Central memory CD8-positive, alpha-beta T cell (primary cell): ENCODE results near the gene CNKSR2.

Experiments
- ATAC-seq: fragments of 150-1000 bp; cut with Tn5 transposase; replicated peaks from 2 replicates; pipeline ENCODE4 v1.10.0; 2022; ENCODE audit warnings: mild to moderate bottlenecking, moderate FRiP score, moderate number of reproducible peaks; ENCODE audit not compliant: poor library complexity, severe bottlenecking; ENCODE audit errors: extremely low read depth
- DNase-seq, 2 donors: peaks; one replicate each; pipeline ENCODE4 v3.0.0; 2021; ENCODE audit warnings: low spot score in 2 of 2
- H3K27ac Mint-ChIP-seq: one replicate; pipeline ENCODE4 v1.8.0; 2022; ENCODE audit warnings: low read depth, mild to moderate bottlenecking, moderate library complexity, mixed read lengths
- H3K27me3 Mint-ChIP-seq: one replicate; pipeline ENCODE4 v1.8.0; 2022; ENCODE audit warnings: mixed read lengths
- H3K36me3 Mint-ChIP-seq: one replicate; pipeline ENCODE4 v1.8.0; 2022; ENCODE audit warnings: mild to moderate bottlenecking, moderate library complexity, mixed read lengths; ENCODE audit not compliant: insufficient read depth
- H3K4me1 Mint-ChIP-seq: one replicate; pipeline ENCODE4 v1.8.0; 2022; ENCODE audit warnings: mixed read lengths
- H3K4me3 Mint-ChIP-seq: one replicate; pipeline ENCODE4 v1.8.0; 2022; ENCODE audit warnings: mild to moderate bottlenecking, moderate library complexity, mixed read lengths
- H3K9me3 Mint-ChIP-seq: one replicate; pipeline ENCODE4 v1.8.0; 2022; ENCODE audit warnings: mixed read lengths

CNKSR2 gene

GRCh38 chrX:21565025-21565424 is 190.8 kb downstream of the CNKSR2 start:
- DNase-seq, result no peak
- H3K4me1 Mint-ChIP-seq, result no peaks in the 10 kb centered on the region

GRCh38 chrX:21574793-21575192 is 200.6 kb downstream of the CNKSR2 start:
- Mint-ChIP-seq H3K9me3 (peaks cover 5% of the 10 kb centered on the region), H3K4me1 (no peaks in the 10 kb centered on the region), H3K27me3 (no peaks in the 10 kb centered on the region), H3K27ac (no peak overlapping the region), H3K4me3 (no peak overlapping the region), H3K36me3 (peaks cover 2% of the 10 kb centered on the region)
- ATAC-seq, result no peak
- DNase-seq, result no peak

More at GRCh38 chrX:21565025-21565424, 190.8 kb downstream of the CNKSR2 start:
- Mint-ChIP-seq H3K27me3 (no peaks in the 10 kb centered on the region), H3K9me3 (no peaks in the 10 kb centered on the region), H3K36me3 (no peaks in the 10 kb centered on the region), H3K4me3 (no peak overlapping the region), H3K27ac (no peak overlapping the region)
- ATAC-seq, result no peak

GRCh38 chrX:21581479-21581878 is 207.3 kb downstream of the CNKSR2 start:
- no peaks in the 10 kb centered on the region for H3K36me3 Mint-ChIP-seq
- ATAC-seq (no peak), DNase-seq (no peak)
- no peaks in the 10 kb centered on the region for H3K27me3 Mint-ChIP-seq
- no peaks in the 10 kb centered on the region for H3K4me1 Mint-ChIP-seq
- H3K4me3 Mint-ChIP-seq, result no peak overlapping the region
- H3K27ac Mint-ChIP-seq, result no peak overlapping the region
- peaks cover 5% of the 10 kb centered on the region for H3K9me3 Mint-ChIP-seq

- no peak overlapping the region for H3K27ac Mint-ChIP-seq
- H3K27me3 Mint-ChIP-seq, result no peaks in the 10 kb centered on the region
- H3K36me3 Mint-ChIP-seq, result no peaks in the 10 kb centered on the region
- H3K9me3 Mint-ChIP-seq, result peaks cover 5% of the 10 kb centered on the region
- no peaks in the 10 kb centered on the region for H3K4me1 Mint-ChIP-seq
- ATAC-seq (no peak), DNase-seq (no peak)
- H3K4me3 Mint-ChIP-seq, result no peak overlapping the region
Observed at GRCh38 chrX:21586001-21586400, 211.8 kb downstream of the CNKSR2 start.

- no peaks in the 10 kb centered on the region for H3K36me3 Mint-ChIP-seq
- no peaks in the 10 kb centered on the region for H3K27me3 Mint-ChIP-seq
- H3K9me3 Mint-ChIP-seq, result no peaks in the 10 kb centered on the region
- H3K4me1 Mint-ChIP-seq, result no peaks in the 10 kb centered on the region
- H3K4me3 Mint-ChIP-seq, result no peak overlapping the region
- H3K27ac Mint-ChIP-seq, result no peak overlapping the region
- no peak for DNase-seq
- ATAC-seq, result no peak
Observed at GRCh38 chrX:21590012-21590776, 216.0 kb downstream of the CNKSR2 start.

GRCh38 chrX:21606002-21606401 is 231.8 kb downstream of the CNKSR2 start:
- Mint-ChIP-seq H3K27ac (no peak overlapping the region), H3K4me3 (no peak overlapping the region), H3K27me3 (no peaks in the 10 kb centered on the region), H3K36me3 (no peaks in the 10 kb centered on the region), H3K4me1 (no peaks in the 10 kb centered on the region), H3K9me3 (no peaks in the 10 kb centered on the region)
- DNase-seq, result no peak
- ATAC-seq, result no peak

GRCh38 chrX:21610168-21610567 is 235.9 kb downstream of the CNKSR2 start:
- no peak for ATAC-seq
- no peaks in the 10 kb centered on the region for H3K27me3 Mint-ChIP-seq
- DNase-seq, result no peak
- H3K9me3 Mint-ChIP-seq, result no peaks in the 10 kb centered on the region
- no peak overlapping the region for H3K4me3 Mint-ChIP-seq
- H3K27ac Mint-ChIP-seq, result no peak overlapping the region
- H3K4me1 Mint-ChIP-seq, result no peaks in the 10 kb centered on the region
- H3K36me3 Mint-ChIP-seq, result no peaks in the 10 kb centered on the region

- ATAC-seq, result no peak
- Mint-ChIP-seq H3K4me3 (no peak overlapping the region), H3K27ac (no peak overlapping the region), H3K9me3 (no peaks in the 10 kb centered on the region), H3K4me1 (no peaks in the 10 kb centered on the region), H3K36me3 (no peaks in the 10 kb centered on the region), H3K27me3 (no peaks in the 10 kb centered on the region)
- no peak for DNase-seq
Observed at GRCh38 chrX:21612154-21612553, 237.9 kb downstream of the CNKSR2 start.

GRCh38 chrX:21616386-21616785 is 242.2 kb downstream of the CNKSR2 start:
- H3K27me3 Mint-ChIP-seq, result no peaks in the 10 kb centered on the region
- H3K27ac Mint-ChIP-seq, result no peak overlapping the region
- no peaks in the 10 kb centered on the region for H3K36me3 Mint-ChIP-seq
- no peaks in the 10 kb centered on the region for H3K4me1 Mint-ChIP-seq
- DNase-seq, result no peak
- no peak overlapping the region for H3K4me3 Mint-ChIP-seq
- H3K9me3 Mint-ChIP-seq, result no peaks in the 10 kb centered on the region
- no peak for ATAC-seq

GRCh38 chrX:21620234-21620633 is 246.0 kb downstream of the CNKSR2 start:
- no peaks in the 10 kb centered on the region for H3K27me3 Mint-ChIP-seq
- no peaks in the 10 kb centered on the region for H3K36me3 Mint-ChIP-seq
- no peak overlapping the region for H3K4me3 Mint-ChIP-seq
- H3K9me3 Mint-ChIP-seq, result no peaks in the 10 kb centered on the region
- DNase-seq, result no peak
- ATAC-seq, result no peak
- no peak overlapping the region for H3K27ac Mint-ChIP-seq
- no peaks in the 10 kb centered on the region for H3K4me1 Mint-ChIP-seq

GRCh38 chrX:21623778-21624501 is 249.7 kb downstream of the CNKSR2 start:
- Mint-ChIP-seq H3K27ac (no peak overlapping the region), H3K4me3 (no peak overlapping the region), H3K27me3 (no peaks in the 10 kb centered on the region), H3K4me1 (no peaks in the 10 kb centered on the region), H3K9me3 (peaks cover 8% of the 10 kb centered on the region), H3K36me3 (no peaks in the 10 kb centered on the region)
- DNase-seq, result no peak
- ATAC-seq, result no peak

- Mint-ChIP-seq H3K9me3 (no peaks in the 10 kb centered on the region), H3K4me3 (no peak overlapping the region), H3K36me3 (no peaks in the 10 kb centered on the region), H3K4me1 (no peaks in the 10 kb centered on the region), H3K27ac (no peak overlapping the region), H3K27me3 (no peaks in the 10 kb centered on the region)
- no peak for ATAC-seq
- no peak for DNase-seq
Observed at GRCh38 chrX:21632027-21632426, 257.8 kb downstream of the CNKSR2 start.

GRCh38 chrX:21638311-21638710 is 264.1 kb downstream of the CNKSR2 start:
- H3K9me3 Mint-ChIP-seq, result no peaks in the 10 kb centered on the region
- no peaks in the 10 kb centered on the region for H3K27me3 Mint-ChIP-seq
- H3K36me3 Mint-ChIP-seq, result no peaks in the 10 kb centered on the region
- no peak overlapping the region for H3K4me3 Mint-ChIP-seq
- no peaks in the 10 kb centered on the region for H3K4me1 Mint-ChIP-seq
- no peak for DNase-seq
- no peak overlapping the region for H3K27ac Mint-ChIP-seq
- no peak for ATAC-seq
